GM18861 (cell line): ENCODE measurements around the gene TEX22.

Experiments
- ATAC-seq: cut with Tn5 transposase; IDR thresholded peaks from one replicate; pipeline ENCODE4 v1.9.1; 2021; ENCODE audit not compliant: unreplicated experiment

TEX22 gene

DNA sequence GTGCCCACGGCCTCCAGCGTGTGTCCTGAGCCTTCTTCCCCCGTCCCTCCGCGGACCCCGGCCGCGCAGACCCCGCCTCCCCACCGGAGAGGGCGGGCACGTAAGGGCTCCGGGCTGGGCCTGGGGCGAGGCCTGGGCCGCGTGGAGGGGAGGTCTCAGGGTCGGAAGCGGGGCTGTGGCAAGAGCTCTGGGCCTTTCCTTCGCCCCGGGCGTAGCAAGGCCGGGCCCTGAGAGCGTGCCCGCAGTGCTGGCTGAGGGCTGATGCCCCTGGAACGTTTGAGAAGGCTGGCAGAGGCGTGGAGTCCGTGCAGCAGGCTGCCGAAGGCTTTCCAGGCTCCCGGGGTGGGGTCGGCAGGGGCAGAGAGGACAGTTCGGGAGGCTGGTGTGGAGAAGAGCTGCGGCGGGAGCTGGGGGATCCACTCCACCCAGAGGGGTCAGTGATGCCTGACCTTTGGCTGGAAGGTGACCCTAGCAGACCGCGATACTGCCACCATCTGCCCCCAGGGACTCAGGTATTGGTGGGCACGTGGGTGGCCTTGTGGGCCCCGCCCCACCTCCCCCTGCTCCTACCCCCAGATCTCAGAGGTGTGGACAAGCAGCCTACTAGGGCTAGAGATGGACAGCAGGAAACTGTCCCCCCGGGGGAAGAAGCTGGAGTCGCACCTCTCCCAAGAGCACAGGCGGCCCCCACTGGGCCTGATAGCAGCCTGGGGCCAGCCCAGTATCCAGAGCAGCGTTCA is 558 bp downstream of the TEX22 start:
- no peak for ATAC-seq

DNA sequence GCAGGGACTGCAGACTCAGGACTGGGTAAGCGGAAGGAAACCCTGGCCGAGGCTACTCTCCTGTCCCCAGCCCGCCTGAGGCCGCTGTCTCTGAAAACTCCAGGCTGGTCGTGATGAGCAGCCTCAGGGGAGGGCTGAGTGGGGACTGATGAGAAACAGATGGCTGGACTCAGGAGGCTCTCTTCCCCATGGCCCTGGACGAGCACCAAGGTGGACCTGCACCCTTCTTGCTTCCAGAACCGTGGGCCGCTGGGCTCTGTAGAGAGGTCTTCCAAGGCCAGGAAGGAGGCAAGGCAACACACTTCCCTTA is 1.1 kb downstream of the TEX22 start:
- ATAC-seq, result no peak

DNA sequence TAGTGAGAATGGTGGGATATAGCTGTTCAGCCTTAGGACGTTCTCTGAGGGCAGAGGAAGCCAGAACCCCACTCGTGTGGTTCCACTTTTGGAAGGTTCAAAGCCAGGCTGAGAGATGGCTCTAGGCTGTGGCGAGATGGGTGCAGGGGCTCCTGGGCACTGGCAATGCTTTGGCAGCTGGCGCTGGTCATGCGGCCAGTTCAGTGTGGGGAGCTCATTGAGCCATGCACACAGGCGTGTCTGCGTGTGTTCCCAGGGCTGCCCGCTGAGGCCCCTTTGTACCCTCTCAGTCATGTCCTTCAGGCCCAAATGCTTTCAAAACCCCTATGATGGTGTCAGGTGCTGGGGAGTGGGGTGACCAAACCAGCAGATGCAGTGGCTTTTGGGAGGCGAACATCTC is 1.7 kb downstream of the TEX22 start:
- no peak for ATAC-seq

GRCh38 chr14:105401699-105402098 is 3.4 kb downstream of the TEX22 start:
- ATAC-seq, result no peak

DNA sequence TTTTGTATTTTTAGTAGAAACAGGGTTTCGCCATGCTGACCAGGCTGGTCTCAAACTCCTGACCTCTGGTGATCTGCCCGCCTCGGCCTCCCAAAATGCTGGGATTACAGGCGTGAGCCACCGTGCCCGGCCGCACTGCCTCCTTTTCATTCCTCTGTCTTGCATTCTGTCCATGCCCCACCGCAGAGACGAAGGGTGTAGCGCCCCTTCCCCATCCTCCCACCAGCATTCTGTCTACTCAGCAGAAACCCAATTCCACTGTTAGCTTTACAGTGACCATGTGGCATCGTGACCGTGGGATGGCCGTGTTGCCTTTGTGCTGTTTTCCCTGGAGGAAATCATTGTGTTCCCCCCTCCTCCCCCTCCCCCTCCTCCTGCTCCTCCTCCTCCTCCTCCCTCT is 10.3 kb downstream of the TEX22 start:
- ATAC-seq, result no peak

- ATAC-seq, result no peak
Observed at GRCh38 chr14:105409364-105409763, 11.0 kb downstream of the TEX22 start.

DNA sequence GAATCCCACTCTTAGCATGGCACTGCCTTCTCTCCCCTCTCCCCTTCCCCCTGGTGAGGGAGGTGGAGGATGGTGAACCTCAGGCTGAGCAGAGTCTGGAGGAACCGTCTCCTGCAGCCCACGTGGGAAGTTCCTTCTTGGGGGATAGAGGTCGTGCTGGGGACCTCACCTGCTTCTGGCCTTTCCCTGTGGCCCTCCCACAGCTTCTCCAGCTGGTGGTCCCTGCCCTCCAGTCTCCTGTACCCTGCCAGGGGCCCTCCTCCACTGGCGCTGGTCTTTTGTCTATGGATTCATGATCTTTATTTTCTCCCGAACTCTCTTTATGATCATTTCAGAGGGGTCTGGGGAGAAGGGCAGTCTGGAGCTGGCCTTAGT is 12.3 kb downstream of the TEX22 start:
- no peak for ATAC-seq

DNA sequence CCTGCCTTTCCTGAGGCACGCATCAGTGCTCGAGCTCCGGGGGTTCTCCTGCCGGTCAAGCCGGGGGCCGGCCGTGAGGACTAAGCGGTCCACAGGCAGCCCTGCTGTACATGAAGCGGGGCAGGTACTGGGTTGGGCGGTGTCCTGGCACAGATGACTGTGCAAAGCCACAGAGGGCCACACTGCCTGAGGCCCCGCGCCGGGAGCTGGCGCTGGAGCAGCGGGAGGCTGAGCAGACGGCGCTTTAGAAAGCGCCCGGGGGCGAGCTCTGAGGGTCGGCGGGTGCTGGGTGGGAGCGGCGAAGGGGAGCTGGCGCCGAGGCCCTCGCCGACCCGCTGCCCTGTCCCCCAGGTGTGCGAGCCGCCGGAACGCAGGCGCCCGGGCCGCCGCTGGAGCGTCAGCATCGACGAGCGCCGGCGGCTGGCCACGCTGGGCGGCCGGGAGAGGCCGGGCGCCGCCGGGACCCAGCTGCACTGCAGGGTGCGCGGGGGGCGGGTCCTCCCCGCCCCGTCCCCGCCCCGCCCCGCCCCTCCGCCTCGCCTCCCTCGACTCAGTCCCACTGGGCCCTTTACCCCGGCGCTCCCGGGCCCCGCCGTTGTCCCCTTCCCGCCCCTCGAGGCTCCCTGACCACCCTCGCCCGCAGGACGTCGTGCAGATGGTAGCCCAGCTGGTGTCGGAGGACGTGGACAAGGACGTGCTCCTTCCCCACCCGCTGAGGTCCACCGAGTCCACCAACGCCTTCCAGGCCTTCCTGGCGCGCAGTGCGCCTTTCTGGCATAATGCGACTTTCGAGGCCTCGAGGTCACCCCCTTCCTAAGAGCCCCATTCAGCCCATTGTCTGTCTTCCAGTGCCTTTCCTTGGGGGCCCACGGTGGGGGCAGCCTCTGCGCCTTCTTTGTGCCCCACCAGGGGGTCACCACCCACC is 12.9 kb downstream of the TEX22 start:
- ATAC-seq, result no peak

DNA sequence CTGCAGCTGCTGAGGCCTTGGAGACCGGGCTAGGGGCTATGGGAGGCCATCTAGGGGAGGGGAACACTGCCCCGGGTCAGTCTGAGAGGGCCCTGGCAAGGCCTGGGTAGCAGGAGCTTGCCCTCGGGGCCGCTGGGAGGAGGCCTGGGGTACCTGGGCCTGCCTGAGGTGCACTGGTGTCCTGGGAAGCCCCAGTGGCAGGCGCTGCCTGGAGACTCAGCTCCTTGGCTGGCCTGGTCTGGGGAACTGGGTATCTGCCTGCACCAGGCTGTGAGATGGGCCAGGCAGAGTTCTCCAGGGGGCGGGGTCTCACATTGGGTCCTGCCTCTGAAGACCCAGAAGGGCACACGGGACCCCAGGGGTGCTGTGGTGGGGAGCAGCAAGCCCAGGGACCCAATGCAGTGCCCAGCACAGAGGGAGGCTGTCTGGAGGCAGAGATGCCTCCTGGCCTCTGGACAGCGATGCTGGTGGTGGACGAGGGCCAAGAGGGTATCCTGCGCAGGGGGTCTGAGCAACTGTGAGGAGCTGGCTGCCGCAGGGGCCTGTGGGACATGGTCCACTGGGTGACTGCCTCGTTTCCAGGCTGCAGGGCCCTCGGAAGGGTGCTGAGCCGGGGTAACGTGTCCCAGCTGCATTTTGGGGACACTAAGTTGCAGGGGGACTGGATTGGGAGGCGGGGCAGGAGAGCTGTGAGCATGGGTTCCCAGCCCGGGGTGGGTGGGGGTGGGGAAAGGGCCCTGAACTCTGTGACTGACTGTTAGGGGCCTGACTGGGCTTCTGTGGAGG is 13.8 kb downstream of the TEX22 start:
- ATAC-seq, result no peak

- ATAC-seq, result no peak
Observed at GRCh38 chr14:105412771-105413543, 14.6 kb downstream of the TEX22 start.

- no peak for ATAC-seq
Observed at GRCh38 chr14:105413544-105413886, 15.2 kb downstream of the TEX22 start.

DNA sequence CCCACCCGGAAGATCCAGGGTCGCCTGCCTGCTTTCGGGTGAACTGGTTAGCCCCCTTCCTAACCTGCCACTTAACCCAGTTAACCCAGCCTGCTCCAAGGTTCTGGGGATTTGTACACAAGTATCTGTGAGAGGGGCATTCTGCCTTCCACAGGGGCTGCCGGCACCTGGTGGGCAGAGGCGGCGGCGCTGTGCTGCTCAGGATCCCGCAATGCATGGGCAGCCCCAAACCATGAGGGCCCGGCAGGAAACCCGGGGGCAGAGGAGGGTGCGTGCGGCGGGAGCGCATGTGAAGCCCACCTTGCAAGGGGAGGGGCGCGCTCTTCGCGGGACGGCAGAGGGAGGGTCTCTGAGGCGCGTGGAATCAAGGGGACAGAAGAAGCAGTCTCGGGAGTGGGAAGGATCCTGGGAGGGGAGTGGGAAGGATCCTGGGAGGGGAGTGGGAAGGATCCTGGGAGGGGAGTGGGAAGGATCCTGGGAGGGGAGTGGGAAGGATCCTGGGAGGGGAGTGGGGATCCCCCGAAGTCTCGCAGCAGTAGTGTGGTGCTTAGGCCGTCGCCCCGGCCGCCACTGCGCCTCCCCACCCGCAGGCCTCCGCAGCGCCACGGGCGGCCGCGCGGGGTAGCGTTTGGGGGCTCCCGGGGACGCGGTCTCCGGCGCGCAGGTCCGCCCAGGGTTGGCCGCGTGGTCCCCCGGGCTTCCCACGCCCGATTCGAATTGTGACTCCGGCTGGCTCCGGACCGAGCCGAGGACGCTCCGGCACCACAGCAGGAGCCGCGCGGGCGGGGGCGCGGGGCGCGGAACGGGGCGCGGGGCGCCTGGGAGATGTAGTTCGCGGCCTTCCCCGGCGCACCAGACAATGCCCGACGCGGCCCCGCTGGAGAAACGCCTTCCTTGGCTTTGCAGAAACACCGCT is 16.4 kb downstream of the TEX22 start:
- ATAC-seq, result no peak

GRCh38 chr14:105415481-105416428 is 17.4 kb downstream of the TEX22 start:
- no peak for ATAC-seq

- no peak for ATAC-seq
Observed at GRCh38 chr14:105416671-105417070, 18.3 kb downstream of the TEX22 start.

DNA sequence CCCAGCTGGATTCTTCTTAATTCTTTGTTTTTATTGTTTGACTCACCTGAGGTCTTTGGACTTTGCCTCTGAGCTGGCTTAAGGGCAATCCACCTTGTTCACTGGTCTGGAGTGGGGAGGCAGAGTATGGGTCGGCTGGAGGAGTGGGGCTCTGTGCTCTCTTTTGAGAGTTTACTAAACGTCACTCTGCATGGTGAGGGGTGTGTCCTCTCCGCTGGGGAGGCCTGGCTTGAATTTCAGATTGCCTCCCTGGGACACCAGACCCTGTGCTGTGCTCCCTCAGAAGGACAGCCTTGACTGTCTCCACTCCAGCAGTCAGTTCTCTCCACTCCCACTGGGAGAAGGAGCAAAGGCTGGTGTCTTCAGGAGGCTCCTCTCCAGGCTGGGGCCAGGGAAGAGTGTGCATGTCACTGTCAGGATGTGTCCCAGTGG is 19.4 kb downstream of the TEX22 start:
- ATAC-seq, result no peak

DNA sequence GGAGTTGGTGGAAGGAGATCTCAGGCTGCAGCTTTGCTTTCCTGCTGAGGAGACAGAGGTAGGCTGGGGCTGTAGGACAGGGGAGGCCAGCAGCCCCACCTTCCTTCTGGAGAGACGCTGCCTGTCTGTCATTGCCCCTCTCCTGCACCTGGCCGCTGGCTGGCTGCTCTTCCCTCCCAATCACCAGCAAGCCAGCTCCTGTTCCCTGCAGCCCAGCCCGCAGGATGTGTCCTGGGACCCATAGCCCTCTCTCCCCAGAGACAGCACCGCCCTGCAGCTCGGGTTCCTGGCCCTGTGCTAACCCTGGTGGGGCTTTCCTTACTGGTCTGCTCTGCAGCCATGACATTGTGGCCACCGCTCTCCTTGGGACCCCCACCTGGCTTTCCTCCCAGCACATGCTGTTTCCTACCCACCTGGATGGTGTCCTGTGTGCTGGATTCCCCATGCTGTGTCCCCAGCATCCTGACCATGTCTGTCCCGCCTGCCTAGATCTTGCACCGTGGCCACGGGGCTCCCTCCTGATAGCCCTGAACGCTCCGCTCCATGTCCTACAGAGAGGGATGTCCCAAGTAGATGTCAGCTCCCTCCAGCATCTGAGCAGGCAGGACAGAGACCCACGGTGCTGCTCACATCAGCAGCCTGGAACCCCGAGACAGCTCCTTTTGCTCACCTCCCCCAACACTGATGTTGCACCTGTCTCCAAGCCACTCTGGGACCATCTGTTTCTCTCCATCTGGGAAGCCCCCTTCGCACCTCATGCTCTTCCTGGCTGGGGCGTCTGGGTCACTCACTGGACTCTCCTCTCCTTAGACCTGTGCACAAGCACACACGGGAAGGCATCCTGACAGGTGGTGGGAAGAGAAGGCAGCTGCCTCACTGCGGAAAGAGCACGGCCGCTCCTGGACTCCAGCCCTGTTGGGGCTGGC is 20.2 kb downstream of the TEX22 start:
- no peak for ATAC-seq

- no peak for ATAC-seq
Observed at GRCh38 chr14:105419195-105420091, 21.1 kb downstream of the TEX22 start, which contains the start of gene MTA1. TSS of gene MTA1 (plus strand) at chr14:105419827. CDS start at chr14:105420036, 209 bp downstream.
